Thyroid gland (tissue), 4 donors: Measurements from ENCODE around the gene DOCK10. TPM values are rescaled to one million over a fixed set of nuclear protein-coding genes. Genes with fewer than 3 reads are reported as not detected.

Experiments used
- DNase-seq, 2 donors: peaks; one replicate each; pipeline ENCODE4 v3.0.0-alpha.2; 2019
- H3K27ac ChIP-seq, 3 donors: fragments of 200-600 bp; sonication (generic); 1 replicate in 2 of 3; 2 replicates in 1 of 3; pipeline ENCODE4 v1.5.1; 2016 to 2019; ENCODE audit warnings: mild to moderate bottlenecking in 1 of 3, moderate library complexity in 1 of 3
- H3K27me3 ChIP-seq: fragments of 200-600 bp; sonication (generic); one replicate; pipeline ENCODE4 v1.5.1; 2019
- H3K36me3 ChIP-seq, 2 donors: fragments of 200-600 bp; sonication (generic); one replicate each; pipeline ENCODE4 v1.5.1; 2016 to 2019
- H3K4me1 ChIP-seq, 2 donors: fragments of 200-600 bp; sonication (generic); one replicate each; pipeline ENCODE4 v1.5.1; 2017 to 2019
- H3K4me3 ChIP-seq, 3 donors: fragments of 200-600 bp; sonication (generic); replicated peaks in 1 of 3; 1 replicate in 2 of 3; 2 replicates in 1 of 3; pipeline ENCODE4 v1.5.1; 2016; ENCODE audit warnings: mild to moderate bottlenecking in 1 of 3
- H3K9me3 ChIP-seq: fragments of 200-600 bp; sonication (generic); one replicate; pipeline ENCODE4 v1.5.1; 2017
- POLR2A ChIP-seq, 2 donors: fragments of 450-650 bp; IDR thresholded peaks; one replicate each; pipeline ENCODE4 v1.6.1; 2017; ENCODE audit warnings: antibody characterized with exemption in 2 of 2, mild to moderate bottlenecking in 2 of 2, moderate library complexity in 1 of 2
- WGBS, 2 donors: methylation state at CpG; one replicate each; pipeline ENCODE4 v1.1.5; 2017; 5-methylcytosine and 5-hydroxymethylcytosine counted together
- intact Hi-C: fragments of 100-400 bp; cut with DNase I; formaldehyde crosslinking; loops from one replicate; pipeline ENCODE4 v1.15.1; 2023
- total RNA-seq, 4 donors: library from RNA; depleted of rRNA; stranded (reverse); fragments of >200 nt; gene quantifications; one replicate each; pipeline ENCODE4 v1.2.3, GENCODE V29; 2016
- TF ChIP-seq, protein P1 (sequence below), 6 experiments: fragments of 200-600 bp in 3 of 6; fragments of 450-650 bp in 3 of 6; sonication (generic) in 3 of 6; IDR thresholded peaks; one replicate each; pipeline ENCODE4 v1.5.1; 2016 to 2019; ENCODE audit warnings: antibody characterized with exemption in 6 of 6, mild to moderate bottlenecking in 2 of 6, inconsistent platforms in 1 of 6, moderate library complexity in 1 of 6

DOCK10 gene
- total RNA-seq, 4 donors from 2014 or later, result 4.6 to 8.9 (median 7.1) TPM

DNA sequence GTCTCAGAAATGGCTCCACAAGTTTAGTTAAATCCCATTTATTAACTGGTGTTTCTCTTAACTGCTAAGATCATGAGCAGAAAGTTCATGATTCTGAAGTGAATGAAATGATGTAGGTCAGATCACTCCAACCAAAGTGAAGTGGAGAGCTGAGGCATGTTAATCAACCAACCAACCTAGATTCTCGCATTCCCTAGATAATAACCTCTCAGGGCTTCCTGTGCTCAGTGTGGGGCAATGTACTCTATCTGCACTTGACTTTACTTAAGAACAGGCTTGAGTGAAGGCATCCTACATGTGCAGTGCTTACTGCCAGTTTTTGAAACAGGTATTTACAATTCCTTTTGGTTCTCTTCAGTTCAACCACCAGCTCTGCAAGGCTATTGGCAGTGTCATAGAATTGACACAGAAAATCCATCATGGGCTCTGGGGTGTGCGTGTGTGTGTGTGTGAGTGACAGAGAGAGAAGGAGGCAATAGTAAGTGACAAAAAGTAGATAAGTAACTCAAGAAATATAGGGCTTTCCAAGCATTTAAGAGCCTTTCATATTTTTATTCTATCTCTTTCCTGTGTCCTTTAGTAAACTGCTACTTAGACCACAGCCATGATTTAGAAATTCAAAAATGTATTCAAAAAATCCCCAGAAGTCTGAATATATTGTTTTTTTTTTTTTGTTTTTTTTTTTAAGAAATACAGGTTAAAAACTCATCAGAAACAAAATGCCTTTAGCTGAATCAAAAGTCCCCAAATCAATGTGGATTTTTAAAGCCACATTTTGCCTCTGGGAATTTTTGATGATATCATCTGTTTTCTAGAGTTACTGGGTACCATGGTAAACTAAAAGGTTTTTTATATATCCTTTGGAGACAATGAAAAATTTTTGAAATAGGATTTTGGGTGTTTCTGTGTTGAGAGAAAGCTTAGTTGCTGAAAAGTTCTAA is 28.6 kb downstream of the DOCK10 start:
- Histone ChIP-seq H3K36me3 (no peaks in the 10 kb centered on the region), H3K27me3 (no peaks in the 10 kb centered on the region), H3K4me1 (peaks cover 4 to 8% of the 10 kb centered on the region in 2 donors), H3K4me3 (no peak overlapping the region), H3K9me3 (no peaks in the 10 kb centered on the region), H3K27ac (peak overlapping the region in 1 of 3 donors; percentile 67)
- DNase-seq, result peak; percentile 63 to 73
- no peak for TF ChIP-seq POLR2A (IDR thresholded peaks at IDR 0.05)
- TF ChIP-seq, protein P1, sequence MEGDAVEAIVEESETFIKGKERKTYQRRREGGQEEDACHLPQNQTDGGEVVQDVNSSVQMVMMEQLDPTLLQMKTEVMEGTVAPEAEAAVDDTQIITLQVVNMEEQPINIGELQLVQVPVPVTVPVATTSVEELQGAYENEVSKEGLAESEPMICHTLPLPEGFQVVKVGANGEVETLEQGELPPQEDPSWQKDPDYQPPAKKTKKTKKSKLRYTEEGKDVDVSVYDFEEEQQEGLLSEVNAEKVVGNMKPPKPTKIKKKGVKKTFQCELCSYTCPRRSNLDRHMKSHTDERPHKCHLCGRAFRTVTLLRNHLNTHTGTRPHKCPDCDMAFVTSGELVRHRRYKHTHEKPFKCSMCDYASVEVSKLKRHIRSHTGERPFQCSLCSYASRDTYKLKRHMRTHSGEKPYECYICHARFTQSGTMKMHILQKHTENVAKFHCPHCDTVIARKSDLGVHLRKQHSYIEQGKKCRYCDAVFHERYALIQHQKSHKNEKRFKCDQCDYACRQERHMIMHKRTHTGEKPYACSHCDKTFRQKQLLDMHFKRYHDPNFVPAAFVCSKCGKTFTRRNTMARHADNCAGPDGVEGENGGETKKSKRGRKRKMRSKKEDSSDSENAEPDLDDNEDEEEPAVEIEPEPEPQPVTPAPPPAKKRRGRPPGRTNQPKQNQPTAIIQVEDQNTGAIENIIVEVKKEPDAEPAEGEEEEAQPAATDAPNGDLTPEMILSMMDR (IDR thresholded peaks at IDR 0.05), result no peak
- WGBS, 2 donors, result 25 to 43% methylated on average over 2 of the region's 2 CpGs
- intact Hi-C loops, result no loop called here

DNA sequence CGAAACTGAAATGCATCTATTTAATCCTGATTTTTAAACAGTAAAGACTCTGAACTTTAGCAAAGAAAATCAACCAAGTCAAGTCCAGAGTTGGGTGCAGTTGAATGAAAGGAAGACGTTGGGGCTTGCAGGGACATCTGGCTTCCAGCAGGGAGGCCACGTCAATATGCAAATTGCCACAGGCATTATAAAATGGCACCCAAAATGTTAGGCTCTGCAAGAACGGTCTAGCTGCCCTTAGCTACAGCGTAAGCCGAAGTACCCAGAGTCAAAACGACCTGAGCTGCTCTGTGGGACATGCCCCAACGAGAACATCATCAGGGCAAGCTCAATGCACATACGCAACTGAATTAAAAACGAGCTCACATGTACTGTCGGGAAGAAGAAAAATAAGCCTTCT is 30.7 kb downstream of the DOCK10 start:
- H3K9me3 ChIP-seq, result no peaks in the 10 kb centered on the region
- no peaks in the 10 kb centered on the region for H3K27me3 ChIP-seq
- no peak for DNase-seq
- intact Hi-C loops, result no loop called here
- TF ChIP-seq, protein P1 (IDR thresholded peaks at IDR 0.05), result no peak
- no peak for TF ChIP-seq POLR2A (IDR thresholded peaks at IDR 0.05)
- H3K4me3 ChIP-seq, result no peak overlapping the region
- H3K4me1 ChIP-seq, result peaks cover 4 to 8% of the 10 kb centered on the region in 2 donors
- 83 to 84% methylated on average over 11 of the region's 11 CpGs for WGBS, 2 donors
- no peaks in the 10 kb centered on the region for H3K36me3 ChIP-seq
- no peak overlapping the region for H3K27ac ChIP-seq

DNA sequence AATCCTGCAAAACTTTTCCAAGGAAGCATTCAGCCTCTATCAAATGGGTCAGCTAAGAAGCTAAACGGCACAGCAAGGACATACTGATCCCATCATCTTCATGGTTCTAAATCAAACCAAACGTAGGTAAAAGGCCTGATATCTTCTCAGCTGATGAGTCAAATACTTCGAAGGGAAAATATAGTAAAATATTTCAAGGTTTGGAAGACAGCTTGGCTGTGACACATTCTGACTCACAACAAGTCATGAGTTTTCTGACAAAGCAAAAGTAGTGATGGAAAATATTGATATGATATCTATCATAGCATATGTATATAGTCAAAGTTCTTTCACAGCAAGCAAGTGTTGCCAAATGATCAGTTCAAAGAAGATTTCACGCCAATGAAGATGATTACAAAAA is 31.5 kb downstream of the DOCK10 start:
- intact Hi-C loops, result no loop called here
- Histone ChIP-seq H3K27ac (no peak overlapping the region), H3K36me3 (no peaks in the 10 kb centered on the region), H3K27me3 (no peaks in the 10 kb centered on the region), H3K4me1 (peaks cover 4 to 8% of the 10 kb centered on the region in 2 donors), H3K4me3 (no peak overlapping the region), H3K9me3 (no peaks in the 10 kb centered on the region)
- no peak for DNase-seq
- WGBS, 2 donors, result 91 to 92% methylated on average over 4 of the region's 4 CpGs
- TF ChIP-seq POLR2A (IDR thresholded peaks at IDR 0.05), result no peak
- TF ChIP-seq, protein P1 (IDR thresholded peaks at IDR 0.05), result no peak

DNA sequence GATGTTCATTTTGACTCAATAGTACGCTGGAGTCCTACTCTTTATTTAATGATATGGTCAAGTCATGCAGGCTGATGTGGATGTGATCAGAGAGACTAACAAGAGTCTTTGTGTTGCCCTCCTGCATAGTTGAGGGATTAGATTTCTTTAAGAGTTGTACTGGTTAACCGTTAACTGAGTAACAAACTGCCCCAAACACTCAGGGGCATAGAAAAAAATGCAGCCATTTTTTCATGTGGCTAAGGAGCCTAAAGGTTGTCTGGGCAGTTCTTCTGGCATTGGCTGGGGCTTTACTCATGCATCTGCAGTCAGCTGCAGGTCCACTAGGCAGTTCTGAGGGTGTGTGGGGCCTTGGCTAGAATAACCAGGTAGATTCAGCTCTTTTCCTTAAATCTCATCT is 32.5 kb downstream of the DOCK10 start:
- no peaks in the 10 kb centered on the region for H3K27me3 ChIP-seq
- peaks cover 4 to 8% of the 10 kb centered on the region in 2 donors for H3K4me1 ChIP-seq
- no peaks in the 10 kb centered on the region for H3K9me3 ChIP-seq
- no peak for DNase-seq
- H3K36me3 ChIP-seq, result no peaks in the 10 kb centered on the region
- intact Hi-C loops, result no loop called here
- WGBS, 2 donors, result 88 to 93% methylated on average over 2 of the region's 2 CpGs
- TF ChIP-seq POLR2A (IDR thresholded peaks at IDR 0.05), result no peak
- TF ChIP-seq, protein P1 (IDR thresholded peaks at IDR 0.05), result no peak
- no peak overlapping the region for H3K4me3 ChIP-seq
- H3K27ac ChIP-seq, result no peak overlapping the region

DNA sequence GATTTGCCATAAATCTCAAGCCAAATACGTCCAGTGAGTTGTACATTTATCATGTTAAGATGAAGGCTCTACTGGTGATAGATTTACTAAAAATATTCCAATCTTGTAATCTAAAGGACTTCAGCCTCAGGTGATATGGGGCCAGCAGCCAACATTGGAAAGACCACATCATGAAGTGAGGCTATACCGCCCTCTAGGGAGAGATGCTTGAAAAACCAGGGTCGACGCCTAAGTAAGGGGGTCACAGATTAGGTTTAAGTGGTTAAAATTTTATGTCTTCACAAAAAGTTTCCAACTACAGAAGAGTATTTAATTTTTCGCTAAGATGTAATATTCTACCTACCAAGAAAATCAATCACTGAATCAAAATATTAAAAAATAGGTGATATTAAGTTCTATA is 33.3 kb downstream of the DOCK10 start:
- Histone ChIP-seq H3K4me3 (no peak overlapping the region), H3K9me3 (no peaks in the 10 kb centered on the region), H3K27me3 (no peaks in the 10 kb centered on the region), H3K36me3 (no peaks in the 10 kb centered on the region), H3K4me1 (peaks cover 4 to 15% of the 10 kb centered on the region in 2 donors), H3K27ac (no peak overlapping the region)
- DNase-seq, result peak in 1 of 2 donors; percentile 5
- WGBS, 2 donors, result 79 to 83% methylated on average over 5 of the region's 5 CpGs
- no peak for TF ChIP-seq POLR2A (IDR thresholded peaks at IDR 0.05)
- TF ChIP-seq, protein P1 (IDR thresholded peaks at IDR 0.05), result peak in 2 of 6 experiments; percentile 20 to 37
- intact Hi-C loops, result no loop called here
